Caco-2 (cell line): ENCODE results near the gene TMEM145. TPM values are rescaled to one million over a fixed set of nuclear protein-coding genes. Genes with fewer than 3 reads are reported as not detected.

Experiments
- BruUV-seq: library from RNA; stranded (reverse); fragments of 400-500 nt; replicated peaks from 2 replicates; lab custom pipeline; 2021; lab: Mats Ljungman, UMichigan
- CTCF ChIA-PET: fragments of 300-600 bp; sonication (Branson Sonifier 250); formaldehyde crosslinking; loops from one replicate; lab custom pipeline; 2022; ENCODE audit warnings: antibody characterized with exemption; lab: Charles Lee
- POLR2A ChIA-PET: fragments of 300-600 bp; sonication (Branson Sonifier 250); formaldehyde crosslinking; loops from one replicate; lab custom pipeline; 2022; ENCODE audit warnings: antibody characterized with exemption; lab: Charles Lee
- DNase-seq, 2 experiments: peaks; one replicate each; pipeline versions ENCODE4 v3.0.0 to v3.0.0-alpha.2; 2020 to 2022
- H3K27me3 ChIP-seq: replicated peaks from 2 replicates; pipeline ENCODE4 v1.6.0; 2011; ENCODE audit warnings: low read length; ENCODE audit not compliant: control insufficient read depth, insufficient read depth
- H3K36me3 ChIP-seq: 2 replicates; pipeline ENCODE4 v1.5.1; 2011; ENCODE audit warnings: low read length; ENCODE audit not compliant: control insufficient read depth, insufficient read depth
- H3K4me1 ChIP-seq: fragments of 250-450 bp; sonication (Bioruptor Pico); 2 replicates; pipeline ENCODE4 v1.5.1; 2020; ENCODE audit warnings: mild to moderate bottlenecking
- H3K4me3 ChIP-seq: 2 replicates; pipeline ENCODE4 v1.5.1; 2011; ENCODE audit warnings: low read depth, mild to moderate bottlenecking, control low read depth, low read length
- H3K9me3 ChIP-seq: fragments of 250-450 bp; sonication (Bioruptor Pico); 2 replicates; pipeline ENCODE4 v1.5.1; 2020; ENCODE audit warnings: mild to moderate bottlenecking, moderate library complexity
- H3K27ac Mint-ChIP-seq: one replicate; pipeline ENCODE4 v1.8.0; 2022; ENCODE audit warnings: mixed read lengths; ENCODE audit not compliant: unreplicated experiment
- H3K27me3 Mint-ChIP-seq: one replicate; pipeline ENCODE4 v1.8.0; 2022; ENCODE audit warnings: mixed read lengths; ENCODE audit not compliant: insufficient read depth, unreplicated experiment
- H3K36me3 Mint-ChIP-seq: one replicate; pipeline ENCODE4 v1.8.0; 2022; ENCODE audit warnings: mild to moderate bottlenecking, mixed read lengths; ENCODE audit not compliant: insufficient read depth, unreplicated experiment
- H3K4me1 Mint-ChIP-seq: one replicate; pipeline ENCODE4 v1.8.0; 2022; ENCODE audit warnings: low read depth, mixed read lengths; ENCODE audit not compliant: unreplicated experiment
- H3K4me3 Mint-ChIP-seq: one replicate; pipeline ENCODE4 v1.8.0; 2022; ENCODE audit warnings: mild to moderate bottlenecking, moderate library complexity, mixed read lengths; ENCODE audit not compliant: unreplicated experiment
- H3K9me3 Mint-ChIP-seq: one replicate; pipeline ENCODE4 v1.8.0; 2022; ENCODE audit warnings: mixed read lengths; ENCODE audit not compliant: unreplicated experiment
- CTCF ChIP-seq, 2 experiments: fragments of 200-600 bp in 1 of 2; IDR thresholded peaks; 1 replicate in 1 of 2; 2 replicates in 1 of 2; pipeline versions ENCODE4 v1.5.1 to v1.8.0; 2011 to 2022; ENCODE audit warnings: antibody characterized with exemption in 1 of 2, control low read depth in 1 of 2, inconsistent platforms in 1 of 2, low read depth in 1 of 2, low read length in 1 of 2, mild to moderate bottlenecking in 1 of 2, moderate library complexity in 1 of 2; ENCODE audit not compliant: insufficient read depth in 1 of 2, severe bottlenecking in 1 of 2, unreplicated experiment in 1 of 2
- intact Hi-C: fragments of 100-400 bp; cut with micrococcal nuclease; formaldehyde crosslinking; loops from one replicate; pipeline ENCODE4 v1.10.0; 2022; ENCODE audit not compliant: unreplicated experiment
- total RNA-seq: library from RNA; stranded (reverse); gene quantifications from 2 replicates; pipeline ENCODE4 v1.2.3, GENCODE V29; 2022

TMEM145 gene
- total RNA-seq, 1 experiment from 2014 or later: 2.2 TPM

GRCh38 chr19:42275517-42275916, 37.6 kb upstream of the TMEM145 start:
- Histone ChIP-seq H3K4me1 (peaks cover 9% of the 10 kb centered on the region; the same call in 1 of the 2 replicates), H3K4me3 (no peak overlapping the region), H3K9me3 (no peaks in the 10 kb centered on the region), H3K27me3 (no peaks in the 10 kb centered on the region), H3K36me3 (no peaks in the 10 kb centered on the region)
- H3K9me3 Mint-ChIP-seq: no peaks in the 10 kb centered on the region
- BruUV-seq: no TSS peak
- DNase-seq: no peak
- no peaks in the 10 kb centered on the region for H3K27me3 Mint-ChIP-seq
- H3K4me1 Mint-ChIP-seq: peaks cover 16% of the 10 kb centered on the region
- peaks cover 15% of the 10 kb centered on the region for H3K36me3 Mint-ChIP-seq
- intact Hi-C loops: no loop called here
- POLR2A ChIA-PET: no interaction called here
- no peak for TF ChIP-seq CTCF (IDR thresholded peaks at IDR 0.05; ENCODE audit: insufficient read depth in 1 of 2, low read depth in 1 of 2, low read length in 1 of 2, severe bottlenecking in 1 of 2, unreplicated experiment in 1 of 2)
- no peak overlapping the region for H3K27ac Mint-ChIP-seq
- no peak overlapping the region for H3K4me3 Mint-ChIP-seq
- CTCF ChIA-PET: no interaction called here

- ChIA-PET POLR2A (no interaction called here), CTCF (no interaction called here)
- H3K4me1 ChIP-seq: peaks cover 10% of the 10 kb centered on the region
- no peak overlapping the region for H3K27ac Mint-ChIP-seq
- no peaks in the 10 kb centered on the region for H3K27me3 Mint-ChIP-seq
- H3K27me3 ChIP-seq: no peaks in the 10 kb centered on the region
- no peaks in the 10 kb centered on the region for H3K36me3 ChIP-seq
- H3K36me3 Mint-ChIP-seq: peaks cover 15% of the 10 kb centered on the region
- H3K9me3 Mint-ChIP-seq: no peaks in the 10 kb centered on the region
- H3K9me3 ChIP-seq: no peaks in the 10 kb centered on the region
- DNase-seq: no peak
- intact Hi-C loops: no loop called here
- H3K4me3 ChIP-seq: no peak overlapping the region
- no peak overlapping the region for H3K4me3 Mint-ChIP-seq
- no peak for TF ChIP-seq CTCF (IDR thresholded peaks at IDR 0.05; ENCODE audit: insufficient read depth in 1 of 2, low read depth in 1 of 2, low read length in 1 of 2, severe bottlenecking in 1 of 2, unreplicated experiment in 1 of 2)
- H3K4me1 Mint-ChIP-seq: peaks cover 16% of the 10 kb centered on the region
- BruUV-seq: no TSS peak
Measured at GRCh38 chr19:42276284-42276683, 36.8 kb upstream of the TMEM145 start.

DNA sequence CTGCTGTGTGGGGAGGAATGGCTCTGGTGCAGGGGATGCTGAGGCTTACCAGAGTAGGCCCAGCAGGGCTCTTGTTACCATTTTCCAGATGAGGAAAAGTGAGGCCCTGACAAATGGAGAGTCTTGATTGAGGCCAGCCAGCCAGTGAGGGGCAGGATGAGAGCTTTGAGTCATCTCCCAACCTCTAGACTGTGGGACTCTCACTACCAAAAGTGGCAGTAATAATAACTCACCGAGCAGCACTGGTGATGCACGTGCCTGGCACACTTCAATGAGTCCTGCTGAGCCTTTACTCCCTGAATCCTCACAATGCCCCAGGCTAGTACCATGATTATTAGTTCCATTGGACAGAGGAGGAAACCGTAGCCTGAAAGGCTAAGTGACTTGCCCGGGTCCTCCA, 36.3 kb upstream of the TMEM145 start:
- Mint-ChIP-seq H3K4me3 (no peak overlapping the region), H3K27ac (no peak overlapping the region), H3K36me3 (peaks cover 19% of the 10 kb centered on the region), H3K4me1 (peaks cover 21% of the 10 kb centered on the region), H3K27me3 (no peaks in the 10 kb centered on the region), H3K9me3 (no peaks in the 10 kb centered on the region)
- H3K27me3 ChIP-seq: no peaks in the 10 kb centered on the region
- BruUV-seq: no TSS peak
- intact Hi-C loops: no loop called here
- TF ChIP-seq CTCF (IDR thresholded peaks at IDR 0.05; ENCODE audit: insufficient read depth in 1 of 2, low read depth in 1 of 2, low read length in 1 of 2, severe bottlenecking in 1 of 2, unreplicated experiment in 1 of 2): no peak
- POLR2A ChIA-PET: no interaction called here
- peaks cover 15% of the 10 kb centered on the region for H3K4me1 ChIP-seq
- H3K36me3 ChIP-seq: no peaks in the 10 kb centered on the region
- CTCF ChIA-PET: no interaction called here
- no peaks in the 10 kb centered on the region for H3K9me3 ChIP-seq
- no peak overlapping the region for H3K4me3 ChIP-seq
- DNase-seq: no peak
